Epithelial cell of esophagus (primary cell): Measurements from ENCODE around the gene RNF130.

Source experiments
- DNase-seq: peaks from one replicate; pipeline ENCODE4 v3.0.0; 2010; ENCODE audit warnings: low read depth
- H3K4me3 ChIP-seq: 2 replicates; pipeline ENCODE4 v1.5.1; 2011; ENCODE audit warnings: mild to moderate bottlenecking, low read length, control low read depth
- CTCF ChIP-seq: IDR thresholded peaks from 2 replicates; pipeline ENCODE4 v1.5.1; 2011; ENCODE audit warnings: low read depth, mild to moderate bottlenecking, low read length, control low read depth, inconsistent platforms; ENCODE audit not compliant: insufficient read depth; ENCODE audit errors: missing control alignments

Gene RNF130

GRCh38 chr5:179907556-179908324 is 163.8 kb downstream of the RNF130 start, which contains the start of gene TBC1D9B:
Gene TBC1D9B (minus strand): TSS chr5:179907897. CDS start chr5:179907821, 76 bp downstream.
- peak; percentile 13 for TF ChIP-seq CTCF
- DNase-seq: peak; percentile 70

GRCh38 chr5:179906795-179907555 is 164.6 kb downstream of the RNF130 start:
- TF ChIP-seq CTCF: no peak
- peak overlapping the region; percentile 82 for H3K4me3 ChIP-seq
- DNase-seq: peak; percentile 42

More at GRCh38 chr5:179907556-179908324, 163.8 kb downstream of the RNF130 start, which contains the start of gene TBC1D9B:
- peak within 1 kb of the TSS; percentile 82 for H3K4me3 ChIP-seq

GRCh38 chr5:179906294-179906794 is 165.2 kb downstream of the RNF130 start:
- TF ChIP-seq CTCF: no peak
- H3K4me3 ChIP-seq: peak overlapping the region; percentile 82
- DNase-seq: no peak

GRCh38 chr5:179905161-179905560 is 166.4 kb downstream of the RNF130 start:
- H3K4me3 ChIP-seq: no peak overlapping the region
- no peak for DNase-seq
- no peak for TF ChIP-seq CTCF
